ENCODE measurements around the gene PDE7B.

DNA sequence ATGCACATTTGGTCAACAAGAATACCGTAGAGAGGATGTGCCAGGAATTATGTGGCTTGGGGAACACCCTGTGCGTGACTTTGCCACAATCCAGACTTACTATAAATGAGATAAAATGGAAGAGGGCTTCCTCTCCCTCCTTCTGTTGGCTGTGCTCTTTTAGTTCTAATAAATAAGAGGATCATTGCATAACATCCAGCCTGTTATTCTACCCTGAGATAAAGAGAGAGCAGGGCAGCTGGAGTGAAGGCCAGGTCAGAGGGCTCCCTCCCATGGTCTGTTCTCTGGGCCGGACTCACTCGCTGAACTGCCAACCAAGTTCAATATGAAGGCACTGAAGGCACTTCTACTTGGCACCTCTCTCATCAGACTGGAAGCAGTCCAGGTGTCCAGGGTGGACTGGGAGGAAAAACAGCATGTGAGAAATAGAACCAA, 306.9 kb downstream of the PDE7B start:
- TF ChIP-seq, protein P1, sequence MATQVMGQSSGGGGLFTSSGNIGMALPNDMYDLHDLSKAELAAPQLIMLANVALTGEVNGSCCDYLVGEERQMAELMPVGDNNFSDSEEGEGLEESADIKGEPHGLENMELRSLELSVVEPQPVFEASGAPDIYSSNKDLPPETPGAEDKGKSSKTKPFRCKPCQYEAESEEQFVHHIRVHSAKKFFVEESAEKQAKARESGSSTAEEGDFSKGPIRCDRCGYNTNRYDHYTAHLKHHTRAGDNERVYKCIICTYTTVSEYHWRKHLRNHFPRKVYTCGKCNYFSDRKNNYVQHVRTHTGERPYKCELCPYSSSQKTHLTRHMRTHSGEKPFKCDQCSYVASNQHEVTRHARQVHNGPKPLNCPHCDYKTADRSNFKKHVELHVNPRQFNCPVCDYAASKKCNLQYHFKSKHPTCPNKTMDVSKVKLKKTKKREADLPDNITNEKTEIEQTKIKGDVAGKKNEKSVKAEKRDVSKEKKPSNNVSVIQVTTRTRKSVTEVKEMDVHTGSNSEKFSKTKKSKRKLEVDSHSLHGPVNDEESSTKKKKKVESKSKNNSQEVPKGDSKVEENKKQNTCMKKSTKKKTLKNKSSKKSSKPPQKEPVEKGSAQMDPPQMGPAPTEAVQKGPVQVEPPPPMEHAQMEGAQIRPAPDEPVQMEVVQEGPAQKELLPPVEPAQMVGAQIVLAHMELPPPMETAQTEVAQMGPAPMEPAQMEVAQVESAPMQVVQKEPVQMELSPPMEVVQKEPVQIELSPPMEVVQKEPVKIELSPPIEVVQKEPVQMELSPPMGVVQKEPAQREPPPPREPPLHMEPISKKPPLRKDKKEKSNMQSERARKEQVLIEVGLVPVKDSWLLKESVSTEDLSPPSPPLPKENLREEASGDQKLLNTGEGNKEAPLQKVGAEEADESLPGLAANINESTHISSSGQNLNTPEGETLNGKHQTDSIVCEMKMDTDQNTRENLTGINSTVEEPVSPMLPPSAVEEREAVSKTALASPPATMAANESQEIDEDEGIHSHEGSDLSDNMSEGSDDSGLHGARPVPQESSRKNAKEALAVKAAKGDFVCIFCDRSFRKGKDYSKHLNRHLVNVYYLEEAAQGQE (IDR thresholded peaks at IDR 0.05; ENCODE audit: insufficient read depth in 1 of 2, low read depth in 2 of 2, low read length in 2 of 2): no peak
- TF ChIP-seq POLR2AphosphoS5 (IDR thresholded peaks at IDR 0.05; ENCODE audit: low read depth, low read length) (no peak), SIN3A (IDR thresholded peaks at IDR 0.05; ENCODE audit: borderline replicate concordance, insufficient read depth, low read length) (no peak), TAF1 (IDR thresholded peaks at IDR 0.05; ENCODE audit: borderline replicate concordance, insufficient read depth, low read length) (no peak)

Measured in PFSK-1 (cell line).